GM19455 (cell line): ENCODE data around the gene AICDA.
"Not testable (repeated sequence)": the region's sequence is repeated elsewhere in the genome, so short reads cannot be mapped to it uniquely, and the experiment has no call there.

Source experiments
- ATAC-seq: cut with Tn5 transposase; IDR thresholded peaks from one replicate; pipeline ENCODE4 v1.9.1; 2021; ENCODE audit not compliant: unreplicated experiment

AICDA gene

GRCh38 chr12:8612629-8613028, at the start of gene AICDA:
Gene AICDA, minus strand, starts transcription at chr12:8612859. Its CDS starts 92 bp downstream, at chr12:8612767.
- no peak for ATAC-seq

DNA sequence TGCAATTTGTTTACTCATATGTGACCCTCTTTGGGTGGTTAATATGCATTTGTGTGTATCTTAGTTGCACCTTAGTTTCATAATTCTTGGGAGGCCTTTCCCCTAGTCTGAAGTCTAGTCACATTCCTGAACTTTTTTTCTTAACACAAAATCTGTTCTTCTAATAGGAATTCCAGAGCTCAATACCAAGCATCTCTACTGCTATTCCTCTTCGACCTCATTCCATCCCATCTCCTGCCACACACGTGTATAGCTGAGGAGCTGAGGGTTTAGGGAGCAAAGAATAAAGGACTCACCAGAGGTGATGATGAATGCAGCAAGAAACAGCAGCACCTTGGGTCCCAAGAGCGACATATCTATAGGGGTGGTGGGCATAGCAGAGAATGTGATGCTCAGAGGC, 49.1 kb upstream of the AICDA start:
- no peak for ATAC-seq

DNA sequence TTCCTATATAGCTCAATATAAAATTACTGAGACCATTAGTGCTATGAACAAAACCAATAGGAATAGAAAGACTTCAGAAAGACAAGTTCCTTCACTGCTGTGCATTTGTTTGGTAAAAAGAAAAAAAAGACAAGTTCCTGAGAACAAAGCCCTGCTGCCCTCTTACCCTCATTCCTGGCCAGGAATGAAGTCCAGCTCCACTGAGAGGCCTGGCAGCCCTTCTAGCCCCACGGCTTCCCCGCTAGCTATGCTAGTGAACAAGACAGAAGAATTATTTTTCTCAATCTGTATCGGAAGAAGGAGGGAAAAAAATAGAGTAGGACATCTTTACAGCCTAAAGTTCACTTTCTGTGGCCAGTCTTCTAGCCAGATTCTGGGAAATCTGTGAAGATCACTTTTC, 48.4 kb upstream of the AICDA start:
- ATAC-seq = no peak

DNA sequence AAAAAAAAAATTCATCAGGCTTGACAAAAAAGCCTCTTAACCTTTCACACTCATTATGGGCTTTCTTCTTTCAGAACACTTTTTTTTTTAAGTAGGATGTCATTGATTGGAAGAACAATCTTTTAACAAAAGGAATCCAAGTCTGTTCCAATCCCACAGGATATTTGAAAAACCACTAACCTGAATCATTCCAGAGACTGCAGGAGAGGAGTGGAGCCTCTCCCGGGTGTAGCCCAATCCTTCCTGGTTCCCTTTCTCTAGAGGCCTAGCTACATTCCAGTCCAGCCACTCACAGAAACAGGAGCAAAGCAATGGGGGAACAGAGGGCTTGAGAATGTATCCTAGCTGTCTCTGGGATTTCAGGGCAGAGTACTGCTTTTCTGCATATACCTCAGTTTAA, 45.7 kb upstream of the AICDA start:
- ATAC-seq = no peak

DNA sequence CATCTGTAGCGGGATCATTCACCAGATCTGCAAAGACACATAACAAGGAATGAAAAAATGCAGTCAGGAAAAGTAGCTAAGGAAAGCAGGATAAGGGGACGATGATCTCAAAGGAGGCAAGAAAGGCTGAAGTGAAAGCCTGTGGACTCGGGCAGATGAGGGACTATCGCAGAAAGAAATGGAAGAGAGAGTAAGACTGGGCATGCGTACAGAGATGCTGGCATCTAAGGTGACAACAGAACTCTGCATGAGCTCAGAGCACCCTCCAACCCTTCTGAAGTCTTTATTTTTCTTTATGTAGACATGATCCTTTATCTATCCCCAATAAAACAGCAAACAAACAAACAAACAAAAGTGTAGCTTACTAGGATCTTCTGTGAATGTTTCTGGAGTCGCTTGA, 42.8 kb upstream of the AICDA start:
- ATAC-seq = no peak

DNA sequence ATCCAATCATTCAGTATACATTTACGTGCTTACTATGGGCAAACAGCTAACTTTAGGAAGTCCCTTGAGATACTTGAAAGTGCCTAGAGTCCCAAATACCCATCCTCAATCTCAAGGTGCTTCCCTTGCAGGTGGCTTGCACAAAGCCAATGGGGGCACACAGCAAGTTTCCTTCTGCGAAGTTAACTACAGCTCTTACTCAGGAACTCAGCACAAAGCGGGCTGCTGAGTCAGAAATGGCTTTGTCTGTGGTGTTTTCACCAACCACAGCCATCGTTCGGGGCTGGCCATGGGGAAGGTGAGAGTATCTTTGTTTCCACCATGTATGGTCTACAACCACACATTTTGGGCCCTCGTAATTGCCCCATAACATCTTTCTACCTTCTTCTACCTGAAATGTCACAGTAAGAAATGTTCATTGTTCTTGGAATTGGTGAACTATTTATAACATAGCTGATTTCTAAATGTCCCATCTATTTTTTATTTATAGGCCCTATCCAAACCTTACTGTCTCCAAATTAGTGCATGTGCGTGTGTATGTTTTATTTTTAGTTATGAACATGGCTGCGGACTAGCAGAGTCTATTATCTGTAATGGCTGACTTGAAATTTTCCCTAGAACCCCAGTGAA, 36.0 kb upstream of the AICDA start:
- peak; percentile 82 for ATAC-seq

- ATAC-seq = no peak
These were observed 35.3 kb upstream of the AICDA start for GRCh38 chr12:8647968-8648367.

DNA sequence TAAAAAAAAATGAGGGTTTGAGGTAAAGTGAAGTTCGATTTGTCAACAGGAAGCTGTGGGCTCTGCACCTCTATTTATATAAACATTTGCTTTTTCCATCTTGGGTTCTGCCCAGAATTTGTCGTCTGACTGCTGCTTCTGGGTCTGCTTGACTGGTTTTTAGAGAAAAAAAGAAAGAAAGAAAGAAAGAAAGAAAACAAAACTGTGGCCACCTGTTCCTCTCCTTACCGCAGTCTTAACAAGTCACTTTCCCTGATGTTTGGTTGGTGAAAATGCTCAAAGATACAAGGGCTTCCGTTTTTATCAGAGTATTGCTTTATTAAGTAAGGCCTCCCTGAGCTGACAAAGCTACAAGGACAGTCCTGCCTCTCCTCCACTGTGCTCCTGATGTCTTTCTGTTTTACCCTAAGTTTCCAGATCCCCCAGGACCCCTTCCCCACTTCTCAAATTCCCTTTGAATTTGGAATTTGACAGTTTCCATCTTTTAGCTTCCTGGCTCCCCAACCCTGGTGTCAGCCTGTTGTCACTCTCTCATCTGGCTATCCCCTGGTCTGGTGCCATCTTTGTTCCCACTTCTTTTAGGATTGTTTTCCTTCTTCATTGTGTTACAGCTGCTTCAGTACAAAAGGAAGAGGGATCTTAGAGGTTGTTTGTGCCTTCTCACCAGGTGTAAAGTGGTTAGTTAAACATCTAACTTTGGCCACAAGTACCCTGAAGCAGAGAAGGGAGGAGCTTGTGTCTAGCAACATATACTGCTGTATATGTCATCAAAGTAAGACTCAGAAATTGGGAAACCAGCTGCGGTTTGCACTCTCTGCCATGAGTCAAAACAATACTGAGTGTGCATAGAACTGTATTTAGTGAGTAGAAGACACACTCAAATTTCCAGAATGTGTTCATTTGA, 31.9 kb upstream of the AICDA start:
- ATAC-seq = peak; percentile 54

- ATAC-seq = no peak
These were observed 30.1 kb upstream of the AICDA start for GRCh38 chr12:8642775-8643174.

DNA sequence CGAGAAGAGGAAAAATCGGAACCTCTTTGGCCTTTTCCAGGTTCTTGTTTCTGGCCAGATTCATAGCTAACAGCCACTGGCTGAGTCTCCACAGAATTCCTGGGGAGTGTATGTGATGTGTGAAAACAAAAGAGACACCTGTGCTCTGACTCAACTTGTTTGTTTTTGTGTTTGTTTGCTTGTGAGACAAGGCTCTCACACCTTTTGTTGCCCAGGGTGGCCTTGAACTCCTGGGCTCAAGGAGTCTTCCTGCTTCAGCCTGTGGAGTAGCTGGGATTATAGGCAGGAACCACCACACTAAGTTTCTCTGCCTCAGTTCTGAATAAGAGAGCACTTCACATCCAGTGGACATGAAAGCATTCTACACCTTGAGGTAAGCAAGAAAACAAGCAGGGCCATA, 27.3 kb upstream of the AICDA start:
- ATAC-seq = no peak

GRCh38 chr12:8638951-8639350, 26.3 kb upstream of the AICDA start:
- ATAC-seq = no peak

- no peak for ATAC-seq
These were observed 25.0 kb upstream of the AICDA start for GRCh38 chr12:8637666-8638065.

- ATAC-seq = no peak
These were observed 24.6 kb upstream of the AICDA start for GRCh38 chr12:8637244-8637643.

DNA sequence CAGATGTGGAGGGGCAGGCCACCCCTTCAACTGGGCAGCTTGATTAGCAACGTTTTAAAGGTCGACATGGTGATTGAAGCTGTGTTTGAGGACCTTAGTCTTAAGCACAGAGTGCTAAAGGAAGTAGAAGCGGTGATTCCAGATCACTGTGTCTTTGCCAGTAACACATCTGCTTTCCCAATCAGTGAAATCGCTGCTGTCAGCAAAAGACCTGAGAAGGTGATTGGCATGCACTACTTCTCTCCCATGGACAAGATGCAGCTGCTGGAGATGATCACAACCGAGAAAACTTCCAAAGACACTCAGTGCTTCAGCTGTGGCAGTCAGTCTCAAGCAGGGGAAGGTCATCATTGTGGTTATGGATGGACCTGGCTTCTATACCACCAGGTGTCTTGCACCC, 23.9 kb upstream of the AICDA start:
- no peak for ATAC-seq

- ATAC-seq = not testable (repeated sequence)
These were observed 23.3 kb upstream of the AICDA start for GRCh38 chr12:8636007-8636346.

DNA sequence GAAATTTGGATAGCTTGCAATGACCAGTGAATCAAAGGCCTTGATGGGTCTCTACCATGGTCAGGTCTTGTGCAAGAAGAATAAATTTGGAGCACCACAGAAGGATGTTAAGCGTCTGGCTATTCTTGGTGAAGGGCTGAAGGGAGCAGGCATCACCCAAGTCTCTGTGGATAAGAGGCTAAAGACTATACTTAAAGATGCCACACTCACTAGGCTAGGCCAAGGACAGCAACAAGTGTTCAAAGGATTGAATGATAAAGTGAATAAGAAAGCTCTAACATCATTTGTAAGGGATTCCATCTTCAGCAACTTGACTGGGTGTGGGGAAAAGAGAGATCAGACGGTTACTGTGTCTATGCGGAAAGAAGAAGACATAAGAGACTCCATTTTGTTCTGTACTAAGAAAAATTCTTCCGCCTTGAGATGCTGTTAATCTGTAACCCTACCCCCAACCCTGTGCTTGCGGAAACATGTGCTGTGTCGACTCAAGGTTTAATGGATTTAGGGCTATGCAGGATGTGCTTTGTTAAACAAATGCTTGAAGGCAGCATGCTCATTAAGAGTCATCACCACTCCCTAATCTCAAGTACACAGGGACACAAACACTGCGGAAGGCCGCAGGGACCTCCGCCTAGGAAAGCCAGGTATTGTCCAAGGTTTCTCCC, 22.8 kb upstream of the AICDA start:
- ATAC-seq = not testable (repeated sequence)

GRCh38 chr12:8630131-8630530, 17.5 kb upstream of the AICDA start:
- no peak for ATAC-seq

DNA sequence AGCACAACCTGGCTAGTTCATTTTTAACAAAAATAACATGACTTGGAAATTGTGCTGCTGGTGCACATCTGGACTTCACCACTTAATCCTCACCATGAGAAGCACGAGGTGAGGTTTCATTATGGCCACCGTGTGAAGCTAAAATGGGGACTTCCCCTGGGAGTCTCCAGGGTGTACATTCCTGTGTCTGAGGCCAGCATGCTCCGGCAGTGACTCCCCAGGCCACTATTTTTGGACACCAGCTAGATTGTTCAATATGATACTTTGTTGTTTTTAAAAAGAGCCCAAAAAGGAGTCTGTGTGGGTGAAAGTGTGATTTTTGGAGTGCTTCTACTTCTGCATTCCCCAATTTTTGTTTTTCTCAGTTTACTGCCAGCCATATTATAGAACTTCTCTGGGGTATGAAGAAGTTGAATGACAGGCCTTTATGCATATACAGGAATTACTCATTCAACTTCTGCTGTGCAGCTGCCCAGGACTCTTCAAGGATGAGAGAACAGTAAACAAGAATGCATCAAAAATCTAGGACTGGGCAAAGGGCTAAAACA, 16.9 kb upstream of the AICDA start:
- peak; percentile 89 for ATAC-seq

DNA sequence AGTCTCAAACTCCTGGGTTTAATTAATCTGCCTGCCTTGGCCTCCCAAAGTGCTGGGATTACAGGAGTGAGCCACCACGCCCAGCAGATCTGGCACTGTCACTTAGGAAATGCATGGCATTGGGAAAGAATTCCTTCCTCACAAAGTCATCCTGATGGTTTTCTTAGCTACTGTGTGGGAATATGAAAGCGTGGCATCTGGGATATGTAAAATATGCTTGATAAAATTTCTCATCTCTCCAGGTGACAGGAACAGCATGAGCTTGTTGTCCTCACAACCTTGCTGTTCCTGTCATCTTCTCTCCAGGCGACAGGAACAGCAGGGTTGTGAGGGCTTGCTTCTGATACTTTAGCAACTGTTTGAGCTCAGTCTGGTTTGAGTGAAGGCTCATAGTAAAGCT, 16.1 kb upstream of the AICDA start:
- ATAC-seq = no peak

- ATAC-seq = not testable (repeated sequence)
These were observed 12.1 kb upstream of the AICDA start for GRCh38 chr12:8624750-8625149.

GRCh38 chr12:8622646-8623045, 10.0 kb upstream of the AICDA start:
- no peak for ATAC-seq

DNA sequence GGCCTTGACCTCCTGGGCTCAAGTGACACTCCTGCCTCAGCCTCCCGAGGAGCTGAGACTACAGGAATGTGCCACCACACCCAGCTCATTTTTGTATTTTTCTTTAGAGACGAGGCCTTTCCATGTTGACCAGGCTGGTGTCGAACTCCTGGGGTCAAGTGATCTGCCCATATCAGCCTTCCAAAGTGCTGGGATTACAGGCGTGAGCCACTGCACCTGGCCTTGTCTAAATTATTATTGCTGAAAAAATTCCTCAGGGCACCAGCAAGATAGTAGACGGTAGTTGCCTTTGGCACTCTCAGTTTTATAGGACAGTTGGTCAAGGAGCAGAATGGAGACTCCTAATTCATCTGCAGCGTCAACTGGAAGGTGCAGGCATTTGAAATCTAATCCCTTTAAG, 2.5 kb upstream of the AICDA start:
- no peak for ATAC-seq
